Astrocyte (in vitro differentiated cells and primary cell): ENCODE measurements around the gene KIF4B. TPM values are rescaled to one million over a fixed set of nuclear protein-coding genes. Genes with fewer than 3 reads are reported as not detected.
"Not testable (repeated sequence)": the region's sequence is repeated elsewhere in the genome, so short reads cannot be mapped to it uniquely, and the experiment has no call there.

Experiments used
- DNase-seq: peaks from one replicate; pipeline ENCODE4 v3.0.0-alpha.2; 2010; ENCODE audit warnings: low read depth
- FAIRE-seq: peaks from 2 replicates; lab custom pipeline; 2011; peaks lifted over from hg19 to GRCh38; lab: Jason Lieb, UNC
- H2AFZ ChIP-seq: 2 replicates; pipeline ENCODE4 v1.6.0; 2012; ENCODE audit warnings: low read depth, low read length, inconsistent platforms
- H3K27ac ChIP-seq: 2 replicates; pipeline ENCODE4 v1.5.1; 2011; ENCODE audit warnings: low read depth, low read length, inconsistent platforms
- H3K27me3 ChIP-seq: 2 replicates; pipeline ENCODE4 v1.6.0; 2011; ENCODE audit warnings: low read length, inconsistent platforms; ENCODE audit not compliant: insufficient read depth
- H3K36me3 ChIP-seq: 2 replicates; pipeline ENCODE4 v1.5.1; 2011; ENCODE audit warnings: low read length, inconsistent platforms; ENCODE audit not compliant: insufficient read depth
- H3K4me1 ChIP-seq: 2 replicates; pipeline ENCODE4 v1.5.1; 2011; ENCODE audit warnings: low read length, inconsistent platforms; ENCODE audit not compliant: insufficient read depth
- H3K4me2 ChIP-seq: 2 replicates; pipeline ENCODE4 v1.6.0; 2012; ENCODE audit warnings: low read length, inconsistent platforms
- H3K4me3 ChIP-seq: 2 replicates; pipeline ENCODE4 v1.5.1; 2011; ENCODE audit warnings: low read depth, mild to moderate bottlenecking, low read length, inconsistent platforms; ENCODE audit not compliant: insufficient read depth
- H3K79me2 ChIP-seq: 2 replicates; pipeline ENCODE4 v1.6.0; 2012; ENCODE audit warnings: mild to moderate bottlenecking, low read length, inconsistent platforms; ENCODE audit not compliant: insufficient read depth
- H3K9ac ChIP-seq: 2 replicates; pipeline ENCODE4 v1.6.0; 2012; ENCODE audit warnings: mild to moderate bottlenecking, low read length, inconsistent platforms
- H3K9me3 ChIP-seq: 2 replicates; pipeline ENCODE4 v1.5.1; 2012; ENCODE audit warnings: low read depth, mild to moderate bottlenecking, low read length, inconsistent platforms; ENCODE audit not compliant: insufficient read depth
- H4K20me1 ChIP-seq: 2 replicates; pipeline ENCODE4 v1.6.0; 2012; ENCODE audit warnings: low read length, inconsistent platforms; ENCODE audit not compliant: insufficient read depth
- H3K27ac Mint-ChIP-seq: one replicate; pipeline ENCODE4 v1.8.0; 2021; ENCODE audit warnings: mild to moderate bottlenecking, mixed read lengths; ENCODE audit not compliant: unreplicated experiment
- H3K27me3 Mint-ChIP-seq: one replicate; pipeline ENCODE4 v1.8.0; 2021; ENCODE audit warnings: low read depth, mixed read lengths; ENCODE audit not compliant: unreplicated experiment
- H3K36me3 Mint-ChIP-seq: one replicate; pipeline ENCODE4 v1.8.0; 2021; ENCODE audit warnings: low read depth, mixed read lengths; ENCODE audit not compliant: unreplicated experiment
- H3K4me1 Mint-ChIP-seq: one replicate; pipeline ENCODE4 v1.8.0; 2021; ENCODE audit warnings: low read depth, mixed read lengths; ENCODE audit not compliant: unreplicated experiment
- H3K4me3 Mint-ChIP-seq: one replicate; pipeline ENCODE4 v1.8.0; 2021; ENCODE audit warnings: mild to moderate bottlenecking, moderate library complexity, mixed read lengths; ENCODE audit not compliant: unreplicated experiment
- H3K9me3 Mint-ChIP-seq: one replicate; pipeline ENCODE4 v1.8.0; 2021; ENCODE audit warnings: mild to moderate bottlenecking, mixed read lengths; ENCODE audit not compliant: unreplicated experiment
- CTCF ChIP-seq: IDR thresholded peaks from 2 replicates; pipeline ENCODE4 v1.5.1; 2011; ENCODE audit warnings: low read depth, mild to moderate bottlenecking, inconsistent platforms, low read length, moderate library complexity; ENCODE audit not compliant: insufficient read depth
- EZH2 ChIP-seq: IDR thresholded peaks from 2 replicates; pipeline ENCODE4 v1.6.1; 2012; ENCODE audit warnings: mild to moderate bottlenecking, low read length, inconsistent platforms; ENCODE audit not compliant: insufficient read depth
- total RNA-seq: library from RNA; stranded (reverse); gene quantifications from 2 replicates; pipeline ENCODE4 v1.2.1, GENCODE V29; 2021

The KIF4B gene
- total RNA-seq, 1 donor from 2014 or later = not detected

GRCh38 chr5:155001523-155001922 is 12.0 kb upstream of the KIF4B start:
- no peaks in the 10 kb centered on the region for H3K27me3 ChIP-seq
- no peaks in the 10 kb centered on the region for H3K4me1 ChIP-seq
- no peak overlapping the region for H3K4me3 ChIP-seq
- H4K20me1 ChIP-seq = no peaks in the 10 kb centered on the region
- no peak overlapping the region for H3K4me3 Mint-ChIP-seq
- TF ChIP-seq CTCF (no peak), EZH2 (no peak)
- H3K27ac ChIP-seq = no peak overlapping the region
- H3K9ac ChIP-seq = no peak overlapping the region
- peaks cover 3% of the 10 kb centered on the region for H3K27me3 Mint-ChIP-seq
- H2AFZ ChIP-seq = no peak overlapping the region
- H3K4me2 ChIP-seq = no peak overlapping the region
- DNase-seq (no peak), FAIRE-seq (no peak)
- no peaks in the 10 kb centered on the region for H3K36me3 Mint-ChIP-seq
- H3K9me3 ChIP-seq = no peaks in the 10 kb centered on the region
- no peaks in the 10 kb centered on the region for H3K4me1 Mint-ChIP-seq
- H3K79me2 ChIP-seq = no peaks in the 10 kb centered on the region
- H3K36me3 ChIP-seq = no peaks in the 10 kb centered on the region
- no peak overlapping the region for H3K27ac Mint-ChIP-seq
- no peaks in the 10 kb centered on the region for H3K9me3 Mint-ChIP-seq

DNA sequence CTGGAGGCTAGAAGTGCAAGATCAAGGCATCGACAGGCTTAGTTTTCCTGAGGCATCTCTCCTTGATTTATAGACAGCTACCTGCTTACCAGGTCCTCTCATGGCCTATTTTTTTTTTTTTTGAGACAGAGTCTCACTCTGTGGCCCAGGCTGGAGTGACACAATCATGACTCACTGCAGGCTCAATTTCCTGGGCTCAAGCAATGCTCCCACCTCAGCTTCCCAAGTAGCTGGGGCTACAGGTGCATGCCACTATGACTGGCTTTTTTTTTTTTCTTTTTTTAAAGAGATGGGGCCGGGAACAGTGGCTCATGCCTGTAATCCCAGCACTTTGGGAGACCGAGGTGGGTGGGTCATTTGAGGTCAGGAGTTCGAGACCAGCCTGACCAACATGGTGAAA is 10.8 kb upstream of the KIF4B start:
- not testable (repeated sequence) for H3K36me3 ChIP-seq, H4K20me1 ChIP-seq, H3K36me3 Mint-ChIP-seq, H3K4me2 ChIP-seq, H3K27me3 ChIP-seq, H3K27me3 Mint-ChIP-seq, H3K27ac ChIP-seq, H3K4me1 ChIP-seq, H3K27ac Mint-ChIP-seq, DNase-seq, H3K9me3 ChIP-seq, H3K79me2 ChIP-seq, H3K4me3 ChIP-seq, H3K4me1 Mint-ChIP-seq, H2AFZ ChIP-seq, H3K9ac ChIP-seq, H3K4me3 Mint-ChIP-seq, FAIRE-seq, H3K9me3 Mint-ChIP-seq

DNA sequence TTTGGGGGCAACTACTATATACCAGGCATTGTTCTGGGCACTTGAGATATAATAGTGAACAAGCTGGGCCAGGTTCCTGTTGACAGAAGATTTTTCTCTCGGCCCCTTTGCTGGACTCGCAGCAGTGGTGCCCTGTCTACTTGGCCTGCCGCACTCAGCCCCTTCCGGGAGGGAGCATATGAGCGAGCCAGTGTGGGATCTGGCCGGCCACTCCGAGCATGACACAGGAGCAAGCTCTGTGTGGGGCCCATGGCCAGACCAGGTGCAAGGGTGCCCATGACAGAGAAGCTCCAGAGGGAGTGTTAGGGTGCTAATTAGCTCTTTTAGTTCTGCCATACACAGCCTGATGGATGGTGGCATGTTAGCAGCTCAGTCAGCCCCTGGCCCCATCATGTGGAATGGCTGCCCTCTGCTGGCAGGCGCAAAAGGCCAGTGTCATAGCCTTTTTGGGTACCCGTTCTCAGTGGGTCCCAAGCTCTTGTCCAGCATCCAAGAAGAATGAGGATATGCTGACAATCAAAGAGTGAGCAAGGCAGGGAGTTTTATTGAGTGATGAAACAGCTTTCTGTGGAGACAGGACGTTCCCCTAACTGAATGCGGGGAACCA is 9.3 kb upstream of the KIF4B start:
- TF ChIP-seq EZH2 (no peak), CTCF (no peak)

DNA sequence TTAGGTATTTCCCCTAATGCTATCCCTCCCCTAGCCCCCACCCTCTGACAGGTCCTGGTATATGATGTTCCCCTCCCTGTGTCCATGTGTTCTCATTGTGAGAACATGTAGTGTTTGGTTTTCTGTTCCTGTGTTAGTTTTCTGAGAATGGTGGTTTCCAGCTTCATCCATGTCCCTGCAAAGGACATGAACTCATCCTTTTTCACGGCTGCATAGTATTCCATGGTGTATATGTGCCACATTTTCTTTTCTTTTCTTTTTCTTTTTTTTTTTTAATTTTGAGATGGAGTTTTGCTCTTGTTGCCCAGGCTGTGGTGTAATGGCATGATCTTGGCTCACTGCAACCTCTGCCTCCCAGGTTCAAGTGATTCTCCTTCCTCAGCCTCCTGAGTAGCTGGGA is 7.3 kb upstream of the KIF4B start:
- H3K27me3 ChIP-seq, H3K36me3 ChIP-seq, H3K9me3 ChIP-seq, H2AFZ ChIP-seq, H3K4me1 Mint-ChIP-seq, H3K27ac Mint-ChIP-seq, H3K27me3 Mint-ChIP-seq, FAIRE-seq, H3K36me3 Mint-ChIP-seq, DNase-seq, H3K79me2 ChIP-seq, H3K27ac ChIP-seq, H3K9me3 Mint-ChIP-seq, H3K4me3 Mint-ChIP-seq, H3K4me2 ChIP-seq, H3K4me1 ChIP-seq, H4K20me1 ChIP-seq, H3K9ac ChIP-seq, H3K4me3 ChIP-seq: not testable (repeated sequence)

More for the DNA sequence above, 9.3 kb upstream of the KIF4B start:
- H4K20me1 ChIP-seq = no peaks in the 10 kb centered on the region
- Mint-ChIP-seq H3K27me3 (peaks cover 3% of the 10 kb centered on the region), H3K9me3 (no peaks in the 10 kb centered on the region), H3K27ac (no peak overlapping the region), H3K4me1 (no peaks in the 10 kb centered on the region), H3K36me3 (no peaks in the 10 kb centered on the region), H3K4me3 (no peak overlapping the region)
- no peaks in the 10 kb centered on the region for H3K27me3 ChIP-seq
- DNase-seq (no peak), FAIRE-seq (no peak)
- H3K9ac ChIP-seq = no peak overlapping the region
- no peak overlapping the region for H3K4me3 ChIP-seq
- no peaks in the 10 kb centered on the region for H3K36me3 ChIP-seq
- H3K4me1 ChIP-seq = no peaks in the 10 kb centered on the region
- H3K4me2 ChIP-seq = no peak overlapping the region
- H3K27ac ChIP-seq = no peak overlapping the region
- no peaks in the 10 kb centered on the region for H3K9me3 ChIP-seq
- no peaks in the 10 kb centered on the region for H3K79me2 ChIP-seq
- H2AFZ ChIP-seq = no peak overlapping the region
